GM18502 (cell line): ENCODE measurements around the gene EPN3.

Experiments
- ATAC-seq: cut with Tn5 transposase; IDR thresholded peaks from one replicate; pipeline ENCODE4 v1.9.1; 2021; ENCODE audit warnings: mild to moderate bottlenecking; ENCODE audit not compliant: unreplicated experiment, poor library complexity

The EPN3 gene

GRCh38 chr17:50532452-50533024 is at the start of gene EPN3:
EPN3 (plus strand) TSS chr17:50532735; CDS start chr17:50536557, 3,822 bp downstream.
- no peak for ATAC-seq

GRCh38 chr17:50483266-50483665 is 49.3 kb upstream of the EPN3 start:
- no peak for ATAC-seq

- no peak for ATAC-seq
Measured at GRCh38 chr17:50484386-50485155, 48.0 kb upstream of the EPN3 start.

- no peak for ATAC-seq
Measured at GRCh38 chr17:50487213-50488096, 45.1 kb upstream of the EPN3 start.

- no peak for ATAC-seq
Measured at GRCh38 chr17:50488880-50489279, 43.7 kb upstream of the EPN3 start.

GRCh38 chr17:50491505-50491904 is 41.0 kb upstream of the EPN3 start:
- ATAC-seq: no peak

GRCh38 chr17:50492214-50492613 is 40.3 kb upstream of the EPN3 start:
- ATAC-seq: no peak

GRCh38 chr17:50493744-50494143 is 38.8 kb upstream of the EPN3 start:
- ATAC-seq: no peak

- ATAC-seq: no peak
Measured at GRCh38 chr17:50495217-50495823, 37.2 kb upstream of the EPN3 start.

GRCh38 chr17:50495918-50496317 is 36.6 kb upstream of the EPN3 start:
- ATAC-seq: no peak

- no peak for ATAC-seq
Measured at GRCh38 chr17:50498021-50498874, 34.3 kb upstream of the EPN3 start.

GRCh38 chr17:50499270-50499669 is 33.3 kb upstream of the EPN3 start:
- no peak for ATAC-seq

GRCh38 chr17:50499721-50500120 is 32.8 kb upstream of the EPN3 start:
- ATAC-seq: no peak

GRCh38 chr17:50501054-50501453 is 31.5 kb upstream of the EPN3 start:
- no peak for ATAC-seq

GRCh38 chr17:50502301-50502990 is 30.1 kb upstream of the EPN3 start:
- no peak for ATAC-seq

- ATAC-seq: no peak
Measured at GRCh38 chr17:50505591-50506130, 26.9 kb upstream of the EPN3 start.

GRCh38 chr17:50506298-50506697 is 26.2 kb upstream of the EPN3 start:
- no peak for ATAC-seq

GRCh38 chr17:50507871-50508572 is 24.5 kb upstream of the EPN3 start, which contains the start of gene MYCBPAP:
MYCBPAP (plus strand) TSS chr17:50508439; CDS start chr17:50508675, 236 bp downstream.
- ATAC-seq: peak; percentile 57
